HG02943 (cell line): ENCODE measurements around the gene ASIP.
A peak's percentile ranks its signal among the peaks of the same experiment; 100 is the strongest.
"Not testable (repeated sequence)": the region's sequence is repeated elsewhere in the genome, so short reads cannot be mapped to it uniquely, and the experiment has no call there.

ENCODE experiments used
- ATAC-seq: cut with Tn5 transposase; IDR thresholded peaks from one replicate; pipeline ENCODE4 v1.9.1; 2021; ENCODE audit warnings: mild to moderate bottlenecking, low read depth, moderate library complexity; ENCODE audit not compliant: unreplicated experiment

The ASIP gene

GRCh38 chr20:34282041-34282440, 40.8 kb downstream of the ASIP start:
- no peak for ATAC-seq

GRCh38 chr20:34283844-34284243, 42.6 kb downstream of the ASIP start:
- ATAC-seq = no peak

- ATAC-seq = no peak
These were observed 44.2 kb downstream of the ASIP start for GRCh38 chr20:34285450-34285849.

- ATAC-seq = not testable (repeated sequence)
These were observed 46.3 kb downstream of the ASIP start for GRCh38 chr20:34287500-34287899.

GRCh38 chr20:34290471-34290870, 49.2 kb downstream of the ASIP start:
- no peak for ATAC-seq

- ATAC-seq = no peak
These were observed 51.3 kb downstream of the ASIP start for GRCh38 chr20:34292496-34292895.

- ATAC-seq = no peak
These were observed 51.9 kb downstream of the ASIP start for GRCh38 chr20:34293119-34293518.

GRCh38 chr20:34293589-34293988, 52.4 kb downstream of the ASIP start:
- no peak for ATAC-seq

- ATAC-seq = no peak
These were observed 53.3 kb downstream of the ASIP start for GRCh38 chr20:34294563-34294962.

- no peak for ATAC-seq
These were observed 54.1 kb downstream of the ASIP start for GRCh38 chr20:34295284-34295683.

- no peak for ATAC-seq
These were observed 55.2 kb downstream of the ASIP start for GRCh38 chr20:34296468-34296867.

- ATAC-seq = not testable (repeated sequence)
These were observed 57.1 kb downstream of the ASIP start for GRCh38 chr20:34298294-34298784.

- ATAC-seq = no peak
These were observed 58.5 kb downstream of the ASIP start for GRCh38 chr20:34299556-34300255.

- ATAC-seq = no peak
These were observed 59.1 kb downstream of the ASIP start for GRCh38 chr20:34300256-34300806.

GRCh38 chr20:34300809-34301586, 59.8 kb downstream of the ASIP start:
- no peak for ATAC-seq

GRCh38 chr20:34301587-34302311, 60.5 kb downstream of the ASIP start:
- ATAC-seq = no peak

GRCh38 chr20:34302312-34302722, 61.1 kb downstream of the ASIP start:
- no peak for ATAC-seq

GRCh38 chr20:34302723-34303533, 61.7 kb downstream of the ASIP start, which contains the start of gene AHCY:
Gene AHCY (minus strand): TSS chr20:34303355. CDS start chr20:34303270, 85 bp downstream.
- ATAC-seq = peak; percentile 84

- no peak for ATAC-seq
These were observed 64.4 kb downstream of the ASIP start for GRCh38 chr20:34305333-34306230.
